ENCODE data around the gene PGR. TPM values are rescaled to one million over a fixed set of nuclear protein-coding genes. Genes with fewer than 3 reads are reported as not detected.

The PGR gene
- 0.54 and 2.6 TPM in 2 replicates for total RNA-seq

DNA sequence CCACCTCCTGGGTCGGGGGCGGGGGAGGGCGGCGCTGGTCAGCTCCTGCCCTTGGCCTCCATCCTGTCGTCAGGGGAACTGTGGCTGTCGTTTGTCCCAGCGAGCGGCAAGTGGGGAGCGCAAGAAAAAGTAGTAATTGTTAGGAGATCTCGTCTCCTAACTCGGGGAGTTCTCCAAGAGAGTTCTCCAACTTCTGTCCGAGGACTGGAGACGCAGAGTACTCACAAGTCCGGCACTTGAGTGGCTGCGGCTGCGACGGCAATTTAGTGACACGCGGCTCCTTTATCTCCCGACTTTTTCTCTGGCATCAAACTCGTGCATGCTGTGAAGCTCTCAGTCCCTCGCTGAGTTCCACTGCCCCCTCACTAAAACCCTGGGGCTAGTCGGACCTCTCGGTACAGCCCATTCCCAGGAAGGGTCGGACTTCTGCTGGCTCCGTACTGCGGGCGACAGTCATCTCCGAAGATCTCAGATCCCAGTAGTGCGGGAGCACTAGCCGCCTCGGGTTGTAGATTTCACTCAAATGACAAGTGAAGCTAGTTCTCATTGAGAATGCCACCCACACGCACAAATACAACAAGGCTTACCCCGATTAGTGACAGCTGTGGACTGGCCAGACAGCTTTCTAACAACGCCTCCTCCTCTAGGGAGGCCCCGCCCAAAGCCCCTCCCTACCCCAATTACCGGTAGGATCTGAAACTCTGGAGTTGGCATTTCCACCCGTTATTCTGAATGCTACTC is at the start of gene PGR:
PGR (minus strand) TSS at position 611 of the 741 bp plus-strand sequence. CDS start 743 bp downstream, outside the sequence.

